GM20000 (cell line): ENCODE data around the gene GRID1.

ENCODE experiments used
- DNase-seq: peaks from one replicate; pipeline ENCODE4 v3.0.0; 2012; ENCODE audit warnings: low spot score
- TF ChIP-seq, protein P1 (sequence below): IDR thresholded peaks from 2 replicates; pipeline ENCODE4 v1.5.1; 2012; ENCODE audit warnings: mild to moderate bottlenecking, control low read depth; ENCODE audit errors: extremely low read depth, missing control alignments

The GRID1 gene

DNA sequence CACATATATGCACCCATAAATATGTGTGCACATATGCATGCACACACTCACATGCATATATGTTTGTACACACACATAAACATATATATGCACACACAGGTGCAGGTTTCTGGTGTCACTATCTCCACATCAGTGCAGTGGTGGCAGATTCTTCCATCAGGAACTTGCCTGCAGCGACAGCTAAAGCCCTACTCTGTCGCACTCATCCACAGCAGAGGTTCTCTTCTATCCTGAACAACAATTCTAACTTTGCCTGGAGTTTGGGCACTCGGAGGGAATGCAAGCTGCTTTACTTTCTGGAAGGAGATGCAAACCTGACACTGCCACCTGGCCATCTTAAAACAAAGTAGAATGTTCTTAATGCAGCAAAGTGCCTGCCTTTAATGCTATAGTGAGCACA, 745.8 kb downstream of the GRID1 start:
- TF ChIP-seq, protein P1, sequence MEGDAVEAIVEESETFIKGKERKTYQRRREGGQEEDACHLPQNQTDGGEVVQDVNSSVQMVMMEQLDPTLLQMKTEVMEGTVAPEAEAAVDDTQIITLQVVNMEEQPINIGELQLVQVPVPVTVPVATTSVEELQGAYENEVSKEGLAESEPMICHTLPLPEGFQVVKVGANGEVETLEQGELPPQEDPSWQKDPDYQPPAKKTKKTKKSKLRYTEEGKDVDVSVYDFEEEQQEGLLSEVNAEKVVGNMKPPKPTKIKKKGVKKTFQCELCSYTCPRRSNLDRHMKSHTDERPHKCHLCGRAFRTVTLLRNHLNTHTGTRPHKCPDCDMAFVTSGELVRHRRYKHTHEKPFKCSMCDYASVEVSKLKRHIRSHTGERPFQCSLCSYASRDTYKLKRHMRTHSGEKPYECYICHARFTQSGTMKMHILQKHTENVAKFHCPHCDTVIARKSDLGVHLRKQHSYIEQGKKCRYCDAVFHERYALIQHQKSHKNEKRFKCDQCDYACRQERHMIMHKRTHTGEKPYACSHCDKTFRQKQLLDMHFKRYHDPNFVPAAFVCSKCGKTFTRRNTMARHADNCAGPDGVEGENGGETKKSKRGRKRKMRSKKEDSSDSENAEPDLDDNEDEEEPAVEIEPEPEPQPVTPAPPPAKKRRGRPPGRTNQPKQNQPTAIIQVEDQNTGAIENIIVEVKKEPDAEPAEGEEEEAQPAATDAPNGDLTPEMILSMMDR = no peak
- no peak for DNase-seq

DNA sequence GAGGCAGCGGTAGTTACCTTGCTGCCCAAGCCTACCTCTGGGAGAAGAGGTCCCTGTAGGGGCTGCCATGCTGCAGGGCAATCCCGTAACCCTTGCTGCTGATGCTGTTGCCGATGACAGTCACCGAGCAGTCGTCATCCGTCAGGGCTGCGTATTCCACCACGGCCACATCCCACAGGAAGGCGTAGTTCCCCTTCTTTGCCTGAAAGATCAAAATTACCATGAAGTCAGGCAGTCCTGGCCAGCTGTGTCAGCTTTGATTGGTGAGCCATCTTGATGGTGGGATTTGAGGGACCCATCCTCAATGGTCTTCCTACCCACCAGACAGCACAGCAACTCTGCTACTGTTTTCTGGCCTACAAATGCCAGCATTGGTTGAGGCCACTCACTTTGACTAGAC, 746.8 kb downstream of the GRID1 start:
- TF ChIP-seq, protein P1 = no peak
- DNase-seq = no peak

DNA sequence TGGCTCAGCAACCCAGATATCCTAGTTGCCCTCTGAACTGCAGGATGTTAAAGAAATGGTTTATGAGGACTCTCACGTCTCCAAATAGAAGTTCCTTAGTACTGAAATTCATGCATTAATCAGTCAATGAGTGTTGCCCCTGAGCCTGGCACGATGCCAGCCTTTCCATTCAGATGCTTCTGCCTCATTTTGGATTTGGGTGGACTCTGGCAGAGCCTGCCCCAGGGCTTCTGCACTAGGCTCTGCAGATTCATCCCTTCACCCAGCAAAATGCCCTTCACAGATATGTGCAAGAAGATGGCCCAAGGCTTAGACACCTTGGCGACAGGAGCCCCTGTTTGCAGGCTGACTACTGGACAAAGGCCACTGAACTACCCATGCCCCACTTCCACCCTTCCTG, 747.8 kb downstream of the GRID1 start:
- TF ChIP-seq, protein P1 = no peak
- DNase-seq = no peak

DNA sequence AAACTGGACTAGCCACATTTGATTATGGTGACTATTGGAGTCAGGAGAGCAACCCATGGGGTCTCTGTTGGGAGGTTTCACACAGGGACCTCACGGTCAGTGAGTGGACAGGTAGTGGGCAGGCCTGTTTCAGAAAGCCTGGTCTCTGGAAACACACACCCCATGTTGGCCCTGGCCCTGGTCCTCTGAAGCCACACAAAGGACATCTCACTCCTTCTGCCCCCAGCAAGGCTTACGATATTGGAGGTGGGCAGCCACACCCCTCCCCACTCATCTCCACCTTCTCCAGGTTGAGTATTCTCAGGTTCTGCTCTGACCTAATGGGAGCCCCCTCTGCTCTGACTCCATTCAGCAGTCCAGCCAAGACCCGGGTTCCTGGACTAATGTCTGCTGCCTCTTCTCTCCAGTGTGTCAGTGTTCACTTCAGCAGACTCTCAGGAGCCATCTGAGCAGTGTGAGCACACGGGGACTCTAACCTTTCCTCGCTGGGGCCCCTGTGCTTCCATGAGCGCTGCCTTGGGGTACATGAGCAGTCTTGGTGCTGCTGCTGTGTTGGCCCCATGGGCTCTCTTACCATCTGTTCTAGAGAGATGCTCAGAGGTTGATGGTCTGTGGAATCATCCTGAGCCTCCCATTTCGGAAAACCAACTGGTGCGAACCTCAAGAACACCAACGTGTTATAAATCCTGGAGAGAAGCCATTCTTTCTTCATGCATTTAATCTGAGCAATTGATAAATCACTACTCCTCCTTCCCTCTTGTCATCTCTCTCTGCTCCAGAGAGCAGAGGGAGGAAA, 748.6 kb downstream of the GRID1 start:
- no peak for DNase-seq
- TF ChIP-seq, protein P1 = no peak

DNA sequence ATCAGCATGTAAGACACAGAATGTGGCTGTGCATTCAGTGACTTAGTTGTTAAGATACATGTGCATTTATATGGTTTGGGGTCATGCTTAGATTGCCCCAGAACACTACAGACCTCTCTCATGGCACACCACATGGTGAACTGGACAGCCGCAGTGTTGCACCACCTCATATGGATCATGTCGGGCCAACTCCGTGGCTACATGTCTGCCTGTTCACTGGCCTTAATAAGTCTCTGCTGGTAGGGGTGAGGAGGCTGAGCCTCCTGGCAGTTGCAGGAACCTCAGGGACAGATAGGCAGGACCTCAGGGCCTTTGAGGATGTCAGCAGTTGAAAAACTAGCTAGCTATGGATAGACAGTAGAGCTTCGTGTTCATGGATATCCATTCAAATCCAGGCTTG, 751.0 kb downstream of the GRID1 start:
- TF ChIP-seq, protein P1 = no peak
- DNase-seq = no peak

DNA sequence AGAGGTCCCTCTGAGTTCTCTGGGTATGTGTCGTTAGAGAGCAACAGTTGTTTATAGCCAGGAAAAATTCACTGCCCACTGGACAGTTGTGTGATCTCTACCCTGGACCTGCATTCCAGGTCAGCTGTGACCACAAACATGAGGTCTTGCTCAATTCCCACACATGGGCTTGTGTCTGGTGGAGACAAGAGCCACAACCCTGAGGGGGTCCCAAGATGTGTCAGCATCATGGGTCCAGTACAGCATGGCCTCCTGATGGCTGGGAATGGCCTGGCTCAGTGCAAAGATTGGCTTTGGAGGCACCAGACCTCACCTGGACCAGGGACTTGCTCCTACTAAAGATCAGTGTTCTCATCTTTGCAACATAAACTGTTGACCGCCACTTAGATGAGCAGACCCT, 751.6 kb downstream of the GRID1 start:
- no peak for DNase-seq
- TF ChIP-seq, protein P1 = no peak

GRCh38 chr10:85614566-85614965, 752.0 kb downstream of the GRID1 start:
- DNase-seq = no peak

More at GRCh38 chr10:85614566-85614965, 752.0 kb downstream of the GRID1 start:
- TF ChIP-seq, protein P1 = no peak
